Measurements from ENCODE around the gene EXT2. TPM values are rescaled to one million over a fixed set of nuclear protein-coding genes. Genes with fewer than 3 reads are reported as not detected.

Gene EXT2
- total RNA-seq, 3 donors from 2014 or later (not counting 1 experiment from before 2014, with no cell fraction given) = 44.2 to 50.3 (median 45.8) TPM

- ATAC-seq = no peak
- no peak for DNase-seq
- no peak overlapping the region for H3K27ac Mint-ChIP-seq
- H3K4me1 Mint-ChIP-seq = peaks cover 6 to 10% of the 10 kb centered on the region in 2 donors
- no peak overlapping the region for H3K27ac ChIP-seq (ENCODE audit: low read length)
- H3K4me1 ChIP-seq (ENCODE audit: control insufficient read depth, insufficient read depth, low read length) = no peaks in the 10 kb centered on the region
- WGBS (ENCODE audit: insufficient coverage) = 100% methylated on average over 1 of the region's 3 CpGs
- no peaks in the 10 kb centered on the region for H3K36me3 Mint-ChIP-seq
- H3K9me3 Mint-ChIP-seq = no peaks in the 10 kb centered on the region
- H3K27me3 Mint-ChIP-seq (ENCODE audit: low read depth in 2 of 2) = no peaks in the 10 kb centered on the region
- no peak overlapping the region for H3K4me3 Mint-ChIP-seq
- no peaks in the 10 kb centered on the region for H3K27me3 ChIP-seq (ENCODE audit: control insufficient read depth, insufficient read depth, low read length)
- intact Hi-C loops (cut with micrococcal nuclease) = no loop called here
- no peaks in the 10 kb centered on the region for H3K9me3 ChIP-seq (ENCODE audit: control insufficient read depth, insufficient read depth, low read length)
- no peak for TF ChIP-seq CTCF (IDR thresholded peaks at IDR 0.05)
- H3K36me3 ChIP-seq (ENCODE audit: control insufficient read depth, insufficient read depth, low read length) = no peaks in the 10 kb centered on the region
- no peak overlapping the region for H3K4me3 ChIP-seq (ENCODE audit: low read length)
These were observed 77.5 kb downstream of the EXT2 start for GRCh38 chr11:44172966-44173365.

GRCh38 chr11:44174842-44175241 lies 79.4 kb downstream of the EXT2 start:
- Mint-ChIP-seq H3K4me3 (no peak overlapping the region), H3K27me3 (ENCODE audit: low read depth in 2 of 2) (no peaks in the 10 kb centered on the region), H3K4me1 (peaks cover 14 to 15% of the 10 kb centered on the region in 2 donors), H3K27ac (no peak overlapping the region), H3K9me3 (no peaks in the 10 kb centered on the region), H3K36me3 (no peaks in the 10 kb centered on the region)
- DNase-seq = no peak
- intact Hi-C loops (cut with micrococcal nuclease) = no loop called here
- Histone ChIP-seq H3K27me3 (ENCODE audit: control insufficient read depth, insufficient read depth, low read length) (no peaks in the 10 kb centered on the region), H3K4me3 (ENCODE audit: low read length) (no peak overlapping the region), H3K9me3 (ENCODE audit: control insufficient read depth, insufficient read depth, low read length) (no peaks in the 10 kb centered on the region), H3K27ac (ENCODE audit: low read length) (no peak overlapping the region), H3K4me1 (ENCODE audit: control insufficient read depth, insufficient read depth, low read length) (no peaks in the 10 kb centered on the region), H3K36me3 (ENCODE audit: control insufficient read depth, insufficient read depth, low read length) (no peaks in the 10 kb centered on the region)
- no peak for ATAC-seq
- no peak for TF ChIP-seq CTCF (IDR thresholded peaks at IDR 0.05)
- 86% methylated on average over 1 of the region's 1 CpG for WGBS (ENCODE audit: insufficient coverage)

GRCh38 chr11:44176546-44177213 lies 81.2 kb downstream of the EXT2 start:
- Mint-ChIP-seq H3K27ac (no peak overlapping the region), H3K9me3 (no peaks in the 10 kb centered on the region), H3K36me3 (no peaks in the 10 kb centered on the region), H3K4me1 (peaks cover 14 to 15% of the 10 kb centered on the region in 2 donors), H3K27me3 (ENCODE audit: low read depth in 2 of 2) (no peaks in the 10 kb centered on the region), H3K4me3 (no peak overlapping the region)
- WGBS (ENCODE audit: insufficient coverage) = 89% methylated on average over 2 of the region's 5 CpGs
- H3K27ac ChIP-seq (ENCODE audit: low read length) = no peak overlapping the region
- no peaks in the 10 kb centered on the region for H3K36me3 ChIP-seq (ENCODE audit: control insufficient read depth, insufficient read depth, low read length)
- DNase-seq (no peak), ATAC-seq (no peak)
- intact Hi-C loops (cut with micrococcal nuclease) = no loop called here
- H3K4me3 ChIP-seq (ENCODE audit: low read length) = no peak overlapping the region
- H3K4me1 ChIP-seq (ENCODE audit: control insufficient read depth, insufficient read depth, low read length) = no peaks in the 10 kb centered on the region
- no peaks in the 10 kb centered on the region for H3K9me3 ChIP-seq (ENCODE audit: control insufficient read depth, insufficient read depth, low read length)
- no peaks in the 10 kb centered on the region for H3K27me3 ChIP-seq (ENCODE audit: control insufficient read depth, insufficient read depth, low read length)
- TF ChIP-seq CTCF (IDR thresholded peaks at IDR 0.05) = no peak

GRCh38 chr11:44177905-44178304 lies 82.4 kb downstream of the EXT2 start:
- Histone ChIP-seq H3K27ac (ENCODE audit: low read length) (no peak overlapping the region), H3K36me3 (ENCODE audit: control insufficient read depth, insufficient read depth, low read length) (no peaks in the 10 kb centered on the region), H3K9me3 (ENCODE audit: control insufficient read depth, insufficient read depth, low read length) (no peaks in the 10 kb centered on the region), H3K4me3 (ENCODE audit: low read length) (no peak overlapping the region), H3K27me3 (ENCODE audit: control insufficient read depth, insufficient read depth, low read length) (no peaks in the 10 kb centered on the region), H3K4me1 (ENCODE audit: control insufficient read depth, insufficient read depth, low read length) (no peaks in the 10 kb centered on the region)
- Mint-ChIP-seq H3K4me1 (peaks cover 18 to 21% of the 10 kb centered on the region in 2 donors), H3K4me3 (no peak overlapping the region), H3K27ac (no peak overlapping the region), H3K27me3 (ENCODE audit: low read depth in 2 of 2) (no peaks in the 10 kb centered on the region), H3K9me3 (no peaks in the 10 kb centered on the region), H3K36me3 (no peaks in the 10 kb centered on the region)
- 100% methylated on average over 1 of the region's 1 CpG for WGBS (ENCODE audit: insufficient coverage)
- intact Hi-C loops (cut with micrococcal nuclease) = no loop called here
- ATAC-seq (no peak), DNase-seq (no peak)
- TF ChIP-seq CTCF (IDR thresholded peaks at IDR 0.05) = no peak

Measured in natural killer cell (primary cell).